Activated CD4-positive, alpha-beta T cell treated with anti-CD3 and anti-CD28 coated beads for 36 hours (primary cell): ENCODE results near the gene XRN2. TPM values are rescaled to one million over a fixed set of nuclear protein-coding genes. Genes with fewer than 3 reads are reported as not detected.

Experiments used
- ATAC-seq: fragments of 200-7000 bp; cut with Tn5 transposase; one replicate; pipeline ENCODE4 v1.10.0; 2021; ENCODE audit warnings: mild to moderate bottlenecking, moderate library complexity
- CTCF ChIA-PET: fragments of 350-600 bp; sonication (Branson Sonifier 250); formaldehyde crosslinking; loops from one replicate; lab custom pipeline; 2021; ENCODE audit warnings: antibody characterized with exemption; lab: Charles Lee
- POLR2A ChIA-PET: fragments of 350-600 bp; sonication (Branson Sonifier 250); formaldehyde crosslinking; loops from one replicate; lab custom pipeline; 2021; ENCODE audit warnings: antibody characterized with exemption, inconsistent platforms; lab: Charles Lee
- DNase-seq: peaks from one replicate; pipeline ENCODE4 v3.0.0-alpha.2; 2020
- H3K27ac Mint-ChIP-seq: one replicate; pipeline ENCODE4 v1.8.0; 2021; ENCODE audit warnings: mixed read lengths
- H3K27me3 Mint-ChIP-seq: one replicate; pipeline ENCODE4 v1.8.0; 2021; ENCODE audit warnings: mixed read lengths
- H3K36me3 Mint-ChIP-seq: one replicate; pipeline ENCODE4 v1.8.0; 2021; ENCODE audit warnings: low read depth, mixed read lengths
- H3K4me1 Mint-ChIP-seq: one replicate; pipeline ENCODE4 v1.8.0; 2021; ENCODE audit warnings: mixed read lengths
- H3K4me3 Mint-ChIP-seq: one replicate; pipeline ENCODE4 v1.8.0; 2021; ENCODE audit warnings: mild to moderate bottlenecking, moderate library complexity, mixed read lengths
- H3K9me3 Mint-ChIP-seq: one replicate; pipeline ENCODE4 v1.8.0; 2021; ENCODE audit warnings: low read depth, mixed read lengths
- intact Hi-C, 2 experiments: fragments of 100-400 bp; cut with DNase I in 1 of 2; cut with micrococcal nuclease in 1 of 2; formaldehyde crosslinking; loops; one replicate each; pipeline versions ENCODE4 v1.14.2 to v1.15.1; 2022 to 2024; cut with DNase I, micrococcal nuclease
- total RNA-seq, 2 experiments: library from RNA; stranded (reverse); gene quantifications; one replicate each; pipeline ENCODE4 v1.2.3, GENCODE V29; 2021

Gene XRN2
- 10 to 100 TPM; 87.1 to 88.4 TPM for total RNA-seq

GRCh38 chr20:21303061-21303871 lies at the start of gene XRN2:
TSS of gene XRN2 (plus strand) at chr20:21303331. CDS start at chr20:21303399, 68 bp downstream.
- ChIA-PET CTCF (interaction anchor here (0.7 to 2.7 kb wide), 4 partner anchors 10 to 202 kb away, joined by 3 to 9 read pairs (median 4); no protein-coding TSS in a partner anchor), POLR2A (no interaction called here)
- Mint-ChIP-seq H3K36me3 (peaks cover 28% of the 10 kb centered on the region), H3K9me3 (no peaks in the 10 kb centered on the region), H3K27ac (peak within 1 kb of the TSS; percentile 98), H3K4me3 (peak within 1 kb of the TSS; percentile 93), H3K27me3 (no peaks in the 10 kb centered on the region), H3K4me1 (peaks cover 31% of the 10 kb centered on the region)
- ATAC-seq (peak; percentile 85), DNase-seq (peak; percentile 98)
- intact Hi-C loops: loop anchor here (1.0 to 10.0 kb wide), 14 partner anchors 51 to 1250 kb away; partner anchors contain the start of genes CFAP61 (in 1 of the 2), CRNKL1 (in 1 of the 2), INSM1 (in 1 of the 2) and KIZ (in 1 of the 2)

GRCh38 chr20:21257192-21257591 lies 45.9 kb upstream of the XRN2 start:
- ChIA-PET POLR2A (no interaction called here), CTCF (no interaction called here)
- Mint-ChIP-seq H3K27ac (no peak overlapping the region), H3K4me3 (no peak overlapping the region), H3K36me3 (no peaks in the 10 kb centered on the region), H3K4me1 (peaks cover 2% of the 10 kb centered on the region), H3K27me3 (peaks cover 5% of the 10 kb centered on the region), H3K9me3 (no peaks in the 10 kb centered on the region)
- DNase-seq (no peak), ATAC-seq (no peak)
- intact Hi-C loops: no loop called here

DNA sequence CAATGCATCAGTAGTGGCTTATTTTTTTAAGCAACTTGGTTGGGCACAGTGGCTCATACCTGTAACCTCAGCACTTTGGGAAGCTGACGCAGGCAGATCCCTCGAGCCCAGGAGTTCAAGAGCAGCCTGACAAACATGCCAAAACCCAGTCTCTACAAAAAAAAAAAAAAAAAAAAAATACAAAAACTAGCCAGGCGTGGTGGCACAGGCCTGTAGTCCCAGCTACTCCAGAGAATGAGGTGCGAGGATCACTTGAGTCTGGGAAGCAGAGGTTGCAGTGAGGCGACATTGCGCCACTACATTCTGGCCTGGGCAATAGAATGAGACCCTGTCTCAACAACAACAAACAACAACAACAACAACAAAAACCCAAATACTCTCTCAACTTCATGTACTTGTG lies 44.7 kb upstream of the XRN2 start:
- ATAC-seq (no peak), DNase-seq (no peak)
- Mint-ChIP-seq H3K4me3 (no peak overlapping the region), H3K36me3 (no peaks in the 10 kb centered on the region), H3K27ac (no peak overlapping the region), H3K9me3 (no peaks in the 10 kb centered on the region), H3K27me3 (peaks cover 7% of the 10 kb centered on the region), H3K4me1 (no peaks in the 10 kb centered on the region)
- intact Hi-C loops: no loop called here
- ChIA-PET POLR2A (no interaction called here), CTCF (no interaction called here)

DNA sequence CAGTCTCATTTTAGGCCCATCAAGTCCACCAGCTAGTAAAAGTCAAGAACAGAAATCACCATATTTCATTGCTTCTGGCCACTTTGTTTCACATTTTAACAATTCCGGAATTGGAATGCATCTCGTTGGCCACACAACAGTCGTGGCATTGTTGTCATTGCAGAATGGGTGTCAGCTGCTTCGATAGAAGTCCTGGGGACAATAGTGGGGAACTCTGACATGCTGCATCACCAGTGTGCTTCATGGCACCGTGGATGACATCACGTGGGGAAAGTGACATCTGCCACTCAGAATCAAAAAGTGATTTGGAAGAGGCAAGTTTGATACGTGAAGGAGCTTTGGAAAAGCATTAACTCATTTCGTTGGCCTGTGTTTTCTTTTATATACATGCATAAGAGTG lies 43.8 kb upstream of the XRN2 start:
- ATAC-seq (no peak), DNase-seq (no peak)
- H3K36me3 Mint-ChIP-seq: no peaks in the 10 kb centered on the region
- H3K4me3 Mint-ChIP-seq: no peak overlapping the region
- CTCF ChIA-PET: interaction anchor here (0.6 to 1.0 kb wide), 3 partner anchors 24 to 214 kb away, joined by 3 to 4 read pairs (median 3); no protein-coding TSS in a partner anchor
- intact Hi-C loops: no loop called here
- H3K4me1 Mint-ChIP-seq: no peaks in the 10 kb centered on the region
- H3K27ac Mint-ChIP-seq: no peak overlapping the region
- POLR2A ChIA-PET: interaction anchor here (0.6 kb wide), 1 partner anchor 114 kb away, joined by 5 read pairs; no protein-coding TSS in a partner anchor
- no peaks in the 10 kb centered on the region for H3K9me3 Mint-ChIP-seq
- peaks cover 7% of the 10 kb centered on the region for H3K27me3 Mint-ChIP-seq

GRCh38 chr20:21262812-21263211 lies 40.3 kb upstream of the XRN2 start:
- H3K4me3 Mint-ChIP-seq: no peak overlapping the region
- no peak overlapping the region for H3K27ac Mint-ChIP-seq
- peaks cover 5% of the 10 kb centered on the region for H3K27me3 Mint-ChIP-seq
- intact Hi-C loops: no loop called here
- H3K4me1 Mint-ChIP-seq: no peaks in the 10 kb centered on the region
- ChIA-PET CTCF (no interaction called here), POLR2A (no interaction called here)
- no peaks in the 10 kb centered on the region for H3K36me3 Mint-ChIP-seq
- no peaks in the 10 kb centered on the region for H3K9me3 Mint-ChIP-seq
- DNase-seq (no peak), ATAC-seq (no peak)

GRCh38 chr20:21265261-21266190 lies 37.6 kb upstream of the XRN2 start:
- DNase-seq: no peak
- peaks cover 5% of the 10 kb centered on the region for H3K27me3 Mint-ChIP-seq
- no peak for ATAC-seq
- H3K4me3 Mint-ChIP-seq: no peak overlapping the region
- H3K4me1 Mint-ChIP-seq: no peaks in the 10 kb centered on the region
- intact Hi-C loops: no loop called here
- CTCF ChIA-PET: interaction anchor here (0.6 kb wide), 1 partner anchor 37 kb away, joined by 3 read pairs; the partner anchor contains the start of gene XRN2
- no peaks in the 10 kb centered on the region for H3K36me3 Mint-ChIP-seq
- no peak overlapping the region for H3K27ac Mint-ChIP-seq
- H3K9me3 Mint-ChIP-seq: no peaks in the 10 kb centered on the region
- POLR2A ChIA-PET: interaction anchor here (0.6 kb wide), 1 partner anchor 584 kb away, joined by 3 read pairs; no protein-coding TSS in a partner anchor

- ATAC-seq: no peak
- Mint-ChIP-seq H3K36me3 (no peaks in the 10 kb centered on the region), H3K4me3 (no peak overlapping the region), H3K27ac (no peak overlapping the region), H3K27me3 (peaks cover 2% of the 10 kb centered on the region), H3K4me1 (no peaks in the 10 kb centered on the region), H3K9me3 (no peaks in the 10 kb centered on the region)
- intact Hi-C loops: no loop called here
- DNase-seq: no peak
- ChIA-PET CTCF (no interaction called here), POLR2A (interaction anchor here (0.6 kb wide), 1 partner anchor 585 kb away, joined by 3 read pairs; no protein-coding TSS in a partner anchor)
Observed at GRCh38 chr20:21266191-21266536, 37.0 kb upstream of the XRN2 start.

GRCh38 chr20:21269772-21270171 lies 33.4 kb upstream of the XRN2 start:
- H3K4me3 Mint-ChIP-seq: no peak overlapping the region
- ChIA-PET CTCF (interaction anchor here (0.8 to 1.6 kb wide), 2 partner anchors 19 to 34 kb away, joined by 3 to 6 read pairs; no protein-coding TSS in a partner anchor), POLR2A (interaction anchor here (0.6 kb wide), 1 partner anchor 17 kb away, joined by 5 read pairs; no protein-coding TSS in a partner anchor)
- H3K27ac Mint-ChIP-seq: no peak overlapping the region
- no peaks in the 10 kb centered on the region for H3K9me3 Mint-ChIP-seq
- no peak for ATAC-seq
- no peaks in the 10 kb centered on the region for H3K4me1 Mint-ChIP-seq
- DNase-seq: no peak
- H3K27me3 Mint-ChIP-seq: peaks cover 11% of the 10 kb centered on the region
- intact Hi-C loops: no loop called here
- H3K36me3 Mint-ChIP-seq: no peaks in the 10 kb centered on the region

DNA sequence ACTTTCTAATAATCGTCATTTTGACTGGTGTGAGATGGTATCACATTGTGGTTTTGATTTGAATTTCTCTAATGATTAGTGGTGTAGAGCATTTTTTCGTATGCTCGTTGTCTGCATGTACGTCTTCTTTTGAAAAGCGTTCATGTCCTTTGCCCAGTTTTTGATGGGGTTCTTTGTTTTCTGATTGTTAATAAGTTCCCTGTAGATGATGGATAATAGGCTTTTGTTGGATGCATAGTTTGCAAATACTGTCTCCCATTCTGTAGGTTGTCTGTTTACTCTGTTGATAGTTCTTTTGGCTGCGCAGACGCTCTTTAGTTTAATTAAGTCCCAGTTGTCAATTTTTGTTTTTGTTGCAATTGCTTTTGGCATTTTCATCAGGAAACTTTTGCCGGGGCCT lies 32.3 kb upstream of the XRN2 start:
- Mint-ChIP-seq H3K4me3 (no peak overlapping the region), H3K27me3 (peaks cover 13% of the 10 kb centered on the region), H3K36me3 (no peaks in the 10 kb centered on the region), H3K4me1 (no peaks in the 10 kb centered on the region), H3K9me3 (no peaks in the 10 kb centered on the region), H3K27ac (no peak overlapping the region)
- ATAC-seq: no peak
- intact Hi-C loops: no loop called here
- no peak for DNase-seq
- ChIA-PET CTCF (interaction anchor here (1.6 kb wide), 1 partner anchor 35 kb away, joined by 6 read pairs; no protein-coding TSS in a partner anchor), POLR2A (no interaction called here)

DNA sequence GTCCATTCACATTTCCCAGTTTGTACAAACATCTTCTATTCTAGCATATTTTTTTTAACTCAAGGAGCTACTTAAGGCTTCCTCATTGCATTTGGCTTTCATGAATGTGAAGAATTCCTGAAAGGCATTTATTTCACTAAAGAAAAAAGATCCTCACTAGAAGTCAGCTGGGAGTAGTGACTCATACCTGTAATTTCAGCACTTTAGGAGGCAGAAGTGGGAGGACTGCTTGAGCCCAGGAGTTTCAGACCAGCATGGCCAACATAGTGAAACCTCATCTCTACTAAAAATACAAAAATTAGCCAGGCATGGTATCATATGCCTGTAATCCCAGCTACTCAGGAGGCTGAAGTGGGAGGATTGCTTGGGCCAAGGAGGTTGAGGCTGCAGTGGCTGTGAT lies 30.9 kb upstream of the XRN2 start:
- H3K9me3 Mint-ChIP-seq: no peaks in the 10 kb centered on the region
- intact Hi-C loops: no loop called here
- DNase-seq (no peak), ATAC-seq (no peak)
- H3K36me3 Mint-ChIP-seq: no peaks in the 10 kb centered on the region
- no peak overlapping the region for H3K27ac Mint-ChIP-seq
- H3K27me3 Mint-ChIP-seq: peaks cover 13% of the 10 kb centered on the region
- ChIA-PET POLR2A (no interaction called here), CTCF (interaction anchor here (0.6 kb wide), 1 partner anchor 64 kb away, joined by 3 read pairs; no protein-coding TSS in a partner anchor)
- no peaks in the 10 kb centered on the region for H3K4me1 Mint-ChIP-seq
- no peak overlapping the region for H3K4me3 Mint-ChIP-seq

DNA sequence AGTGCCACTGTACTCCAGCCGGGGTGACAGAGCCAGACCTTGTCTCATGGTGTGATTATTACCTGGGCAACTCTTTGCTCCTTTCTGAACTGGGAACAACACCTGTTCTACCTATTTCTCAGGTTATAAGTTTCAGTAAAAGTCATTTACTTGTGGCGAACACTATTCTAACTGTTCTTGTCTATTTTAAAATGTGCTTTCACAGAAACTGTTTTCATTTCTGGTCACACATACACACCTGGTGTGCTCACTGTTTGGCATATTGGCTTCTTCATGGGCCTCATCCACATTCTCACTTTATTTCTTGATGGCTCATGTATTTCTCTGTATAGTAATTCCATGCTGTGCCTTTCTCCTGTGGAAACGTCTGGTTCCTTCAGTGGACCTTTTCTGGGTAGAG lies 30.5 kb upstream of the XRN2 start:
- H3K36me3 Mint-ChIP-seq: no peaks in the 10 kb centered on the region
- ATAC-seq (no peak), DNase-seq (no peak)
- intact Hi-C loops: no loop called here
- no peaks in the 10 kb centered on the region for H3K9me3 Mint-ChIP-seq
- H3K4me3 Mint-ChIP-seq: no peak overlapping the region
- H3K27me3 Mint-ChIP-seq: peaks cover 13% of the 10 kb centered on the region
- no peak overlapping the region for H3K27ac Mint-ChIP-seq
- POLR2A ChIA-PET: no interaction called here
- no peaks in the 10 kb centered on the region for H3K4me1 Mint-ChIP-seq
- CTCF ChIA-PET: interaction anchor here (0.6 kb wide), 1 partner anchor 64 kb away, joined by 3 read pairs; no protein-coding TSS in a partner anchor
